Measurements from ENCODE around the gene TBC1D10B.
"Not testable (repeated sequence)": the region's sequence is repeated elsewhere in the genome, so short reads cannot be mapped to it uniquely, and the experiment has no call there.

The TBC1D10B gene

GRCh38 chr16:30355144-30355953, 14.9 kb downstream of the TBC1D10B start, which contains the start of gene CD2BP2:
Gene CD2BP2, minus strand, starts transcription at chr16:30355308. Its CDS starts 627 bp downstream, at chr16:30354681.
- peak; percentile 93 for DNase-seq (ENCODE audit: low spot score)

GRCh38 chr16:30354423-30355143, 15.7 kb downstream of the TBC1D10B start:
- DNase-seq (ENCODE audit: low spot score): no peak

- DNase-seq (ENCODE audit: low spot score): no peak
These were observed 16.7 kb downstream of the TBC1D10B start for GRCh38 chr16:30353438-30354129.

GRCh38 chr16:30352488-30353401, 17.5 kb downstream of the TBC1D10B start:
- no peak for DNase-seq (ENCODE audit: low spot score)

- no peak for DNase-seq (ENCODE audit: low spot score)
These were observed 18.5 kb downstream of the TBC1D10B start for GRCh38 chr16:30351586-30352419.

- DNase-seq (ENCODE audit: low spot score): no peak
These were observed 19.3 kb downstream of the TBC1D10B start for GRCh38 chr16:30351001-30351441.

GRCh38 chr16:30350134-30350871, 20.0 kb downstream of the TBC1D10B start:
- DNase-seq (ENCODE audit: low spot score): no peak

GRCh38 chr16:30349675-30350074, 20.6 kb downstream of the TBC1D10B start:
- DNase-seq (ENCODE audit: low spot score): no peak

GRCh38 chr16:30348929-30349328, 21.4 kb downstream of the TBC1D10B start:
- no peak for DNase-seq (ENCODE audit: low spot score)

- no peak for DNase-seq (ENCODE audit: low spot score)
These were observed 22.2 kb downstream of the TBC1D10B start for GRCh38 chr16:30348113-30348512.

- DNase-seq (ENCODE audit: low spot score): no peak
These were observed 24.0 kb downstream of the TBC1D10B start for GRCh38 chr16:30346286-30346685.

- DNase-seq (ENCODE audit: low spot score): not testable (repeated sequence)
These were observed 26.8 kb downstream of the TBC1D10B start for GRCh38 chr16:30343491-30343820.

- no peak for DNase-seq (ENCODE audit: low spot score)
These were observed 27.4 kb downstream of the TBC1D10B start for GRCh38 chr16:30342751-30343490.

GRCh38 chr16:30341971-30342370, 28.3 kb downstream of the TBC1D10B start:
- DNase-seq (ENCODE audit: low spot score): not testable (repeated sequence)

- DNase-seq (ENCODE audit: low spot score): no peak
These were observed 29.7 kb downstream of the TBC1D10B start for GRCh38 chr16:30340621-30341020.

- not testable (repeated sequence) for DNase-seq (ENCODE audit: low spot score)
These were observed 31.6 kb downstream of the TBC1D10B start for GRCh38 chr16:30338715-30339114.

- not testable (repeated sequence) for DNase-seq (ENCODE audit: low spot score)
These were observed 32.3 kb downstream of the TBC1D10B start for GRCh38 chr16:30337964-30338357.

- no peak for DNase-seq (ENCODE audit: low spot score)
These were observed 34.5 kb downstream of the TBC1D10B start for GRCh38 chr16:30335598-30336474.
